Activated CD4-positive, alpha-beta T cell treated with anti-CD3 and anti-CD28 coated beads, Interleukin-2, amount 50 U/mL, for 24 hours (primary cell): Measurements from ENCODE around the gene ADAMTS18.

Experiments
- DNase-seq, 2 donors: peaks; one replicate each; pipeline ENCODE4 v3.0.0-alpha.2; 2020; ENCODE audit warnings: low read depth in 1 of 2, low spot score in 1 of 2

The ADAMTS18 gene

DNA sequence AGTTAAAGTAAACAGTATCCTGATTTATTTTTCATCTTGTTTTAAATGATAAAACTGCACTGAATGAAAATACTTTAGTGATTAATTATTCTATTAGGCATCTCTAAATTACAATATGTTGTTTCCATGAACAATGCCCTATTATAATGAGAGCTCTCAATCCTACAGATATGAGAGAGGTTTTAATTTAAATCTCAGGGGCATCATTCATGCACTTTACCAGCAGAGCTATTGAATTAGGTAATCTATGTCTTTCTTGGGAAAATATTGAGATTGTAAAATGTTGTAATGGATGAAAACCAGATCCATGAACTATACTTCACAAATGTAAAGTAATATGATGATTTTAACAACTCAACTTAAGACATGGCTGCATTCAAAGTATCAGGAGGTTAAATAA is 103.8 kb downstream of the ADAMTS18 start:
- no peak for DNase-seq

DNA sequence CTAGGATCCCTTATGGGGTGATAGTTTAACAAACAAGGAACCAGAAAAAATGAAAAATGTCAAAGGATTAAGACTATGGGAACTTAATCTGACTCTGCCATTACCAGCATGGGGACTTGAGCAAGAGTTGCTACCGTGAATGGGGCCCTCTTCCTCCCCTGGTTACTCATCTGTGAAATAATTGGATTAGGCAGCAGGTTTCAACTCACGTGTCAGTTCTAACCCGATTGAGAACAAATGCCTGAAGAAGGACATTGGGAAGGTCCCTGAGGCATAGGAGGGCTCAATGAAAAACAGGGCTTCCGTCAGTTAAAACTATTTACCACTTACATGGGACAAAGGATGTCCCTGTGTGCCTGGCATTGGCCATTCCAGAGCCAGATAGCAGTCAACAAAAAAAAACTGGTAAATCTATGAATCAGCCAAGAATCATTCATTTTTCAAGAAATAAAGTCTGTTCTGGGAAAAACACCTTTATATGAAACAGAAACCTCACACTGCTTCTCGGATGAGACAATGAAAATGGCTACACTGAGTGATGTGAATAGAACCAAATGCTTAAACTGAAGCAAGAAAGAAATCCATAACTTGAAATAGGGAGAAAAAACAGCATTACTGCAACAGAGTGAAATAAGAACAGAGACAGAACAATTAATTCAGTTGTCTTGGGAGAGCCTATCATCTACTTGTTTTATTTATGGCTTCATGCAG is 104.3 kb downstream of the ADAMTS18 start:
- no peak for DNase-seq

GRCh38 chr16:77328768-77329167 is 106.1 kb downstream of the ADAMTS18 start:
- DNase-seq, result no peak

- DNase-seq, result no peak
Measured at GRCh38 chr16:77328274-77328673, 106.6 kb downstream of the ADAMTS18 start.

- no peak for DNase-seq
Measured at GRCh38 chr16:77327717-77328116, 107.1 kb downstream of the ADAMTS18 start.

DNA sequence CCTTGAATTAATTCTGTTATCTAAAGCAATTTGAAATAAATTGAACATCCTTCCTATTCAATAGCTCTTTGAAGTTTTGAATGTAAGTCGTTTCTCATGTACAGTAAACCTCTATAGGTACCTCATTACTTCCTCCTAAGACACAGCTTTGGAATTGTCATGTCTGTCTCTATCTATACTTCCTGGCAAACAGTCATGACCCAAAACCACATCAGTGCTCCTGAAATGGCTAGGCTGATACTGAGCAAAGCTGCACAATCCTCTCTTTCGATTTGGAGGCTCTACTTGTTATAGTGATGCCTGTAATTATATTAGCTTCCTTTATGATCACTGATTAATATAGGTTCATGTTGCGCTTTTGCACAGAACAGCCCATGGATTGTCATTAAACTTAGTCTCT is 110.1 kb downstream of the ADAMTS18 start:
- no peak for DNase-seq

GRCh38 chr16:77323695-77324094 is 111.1 kb downstream of the ADAMTS18 start:
- DNase-seq, result no peak

GRCh38 chr16:77322757-77323156 is 112.1 kb downstream of the ADAMTS18 start:
- DNase-seq, result no peak

GRCh38 chr16:77317059-77317458 is 117.8 kb downstream of the ADAMTS18 start:
- DNase-seq, result no peak

GRCh38 chr16:77310877-77311276 is 124.0 kb downstream of the ADAMTS18 start:
- DNase-seq, result no peak

DNA sequence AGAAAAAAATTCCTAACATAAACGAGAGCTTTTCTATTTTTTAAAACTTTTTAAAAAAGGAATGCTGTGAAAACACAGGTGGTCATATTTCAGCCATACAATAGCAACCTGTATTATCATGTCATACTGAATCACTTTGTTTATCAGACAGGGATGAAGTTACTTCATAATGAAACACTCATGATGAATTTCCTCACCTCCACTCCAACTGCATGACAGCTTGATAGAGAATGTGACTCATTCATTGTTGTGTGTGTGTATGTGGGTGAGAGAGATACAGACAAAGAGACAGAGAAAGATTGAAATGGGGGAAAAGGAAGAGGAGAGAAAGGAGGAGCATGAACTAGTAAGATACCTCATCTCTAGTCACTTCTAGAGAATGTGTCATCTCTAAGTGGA is 126.7 kb downstream of the ADAMTS18 start:
- DNase-seq, result no peak

- DNase-seq, result no peak
Measured at GRCh38 chr16:77307426-77308162, 127.2 kb downstream of the ADAMTS18 start.

DNA sequence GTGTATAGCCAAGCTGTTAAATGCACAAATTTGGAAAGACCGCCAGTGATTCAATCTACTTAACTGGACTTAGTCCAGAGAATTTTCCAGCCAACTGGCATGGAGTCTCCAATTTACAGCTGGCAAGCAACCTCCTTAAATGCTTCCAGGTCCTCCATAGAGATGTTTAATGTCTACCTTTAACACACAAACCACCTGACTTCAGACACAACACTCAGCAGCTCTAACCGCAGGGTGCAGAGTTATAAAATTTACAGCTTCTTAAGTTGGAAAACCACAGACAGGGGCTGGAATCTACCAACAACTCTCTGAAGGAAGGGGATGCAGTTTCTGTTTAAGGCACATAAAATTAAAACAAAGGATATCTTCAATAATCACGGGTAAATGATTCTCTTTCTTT is 128.8 kb downstream of the ADAMTS18 start:
- no peak for DNase-seq

GRCh38 chr16:77304877-77305276 is 130.0 kb downstream of the ADAMTS18 start:
- no peak for DNase-seq

GRCh38 chr16:77304134-77304533 is 130.7 kb downstream of the ADAMTS18 start:
- no peak for DNase-seq

GRCh38 chr16:77302674-77303073 is 132.2 kb downstream of the ADAMTS18 start:
- no peak for DNase-seq

DNA sequence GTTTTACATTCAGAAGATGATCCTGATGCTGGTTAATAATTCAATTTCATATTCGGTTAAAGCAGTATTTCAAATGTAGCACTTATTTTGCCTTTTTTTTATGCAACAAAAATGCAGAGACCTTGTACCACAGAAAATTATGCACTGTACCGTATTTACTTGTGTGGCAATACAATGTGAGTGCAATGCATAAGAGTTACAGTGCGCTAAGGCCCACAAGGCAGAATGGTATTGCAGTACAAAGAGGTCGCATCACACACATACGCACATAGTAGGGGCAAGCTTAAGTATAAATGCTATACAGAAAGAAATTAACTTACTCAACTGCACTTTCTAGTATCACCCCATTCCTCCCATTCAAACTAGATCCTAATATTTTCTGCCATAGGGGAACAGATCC is 132.6 kb downstream of the ADAMTS18 start:
- no peak for DNase-seq

GRCh38 chr16:77300256-77300655 is 134.6 kb downstream of the ADAMTS18 start:
- no peak for DNase-seq

- no peak for DNase-seq
Measured at GRCh38 chr16:77299395-77299794, 135.4 kb downstream of the ADAMTS18 start.

DNA sequence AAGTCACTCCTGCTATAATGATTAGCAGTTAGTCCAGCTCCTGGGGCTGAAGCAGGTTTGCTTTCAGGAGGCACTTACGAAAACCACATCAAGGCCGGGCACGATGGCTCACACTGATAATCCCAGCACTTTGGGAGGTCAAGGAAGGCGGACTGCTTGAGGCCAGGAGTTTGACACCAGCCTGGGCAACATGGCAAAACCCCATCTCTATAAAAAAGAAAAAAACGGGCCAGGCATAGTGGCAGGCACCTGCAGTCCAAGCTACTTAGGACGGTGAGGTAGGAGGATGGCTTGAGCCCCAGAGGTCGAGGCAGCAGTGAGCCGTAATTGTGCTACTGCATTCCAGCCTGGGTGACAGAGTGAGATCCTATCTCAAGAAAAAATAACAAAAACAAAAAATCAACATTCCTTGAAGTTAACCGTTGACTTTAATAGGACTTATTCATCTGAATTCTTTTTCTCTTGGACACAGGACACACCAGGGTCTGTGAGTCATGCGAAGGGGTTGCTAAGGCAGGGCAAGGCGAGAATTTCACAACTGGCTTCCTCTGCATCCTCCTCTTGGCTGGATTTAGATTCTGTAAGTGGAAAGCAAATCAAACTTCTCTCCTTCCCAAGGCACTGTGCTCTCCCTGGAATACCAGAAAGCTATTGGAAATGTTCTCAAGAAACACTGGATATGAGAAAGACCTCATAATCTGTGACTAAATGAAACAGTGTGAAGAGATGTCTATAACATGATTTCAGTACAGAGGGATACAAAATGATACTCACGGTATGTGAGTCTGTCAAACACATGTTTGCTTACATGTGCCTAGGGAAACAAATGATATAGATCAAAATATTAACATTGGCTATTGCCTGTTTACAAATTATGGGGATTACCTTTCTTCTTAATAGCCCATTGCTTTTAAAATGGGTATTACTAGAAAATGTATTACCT is 136.1 kb downstream of the ADAMTS18 start:
- DNase-seq, result no peak

DNA sequence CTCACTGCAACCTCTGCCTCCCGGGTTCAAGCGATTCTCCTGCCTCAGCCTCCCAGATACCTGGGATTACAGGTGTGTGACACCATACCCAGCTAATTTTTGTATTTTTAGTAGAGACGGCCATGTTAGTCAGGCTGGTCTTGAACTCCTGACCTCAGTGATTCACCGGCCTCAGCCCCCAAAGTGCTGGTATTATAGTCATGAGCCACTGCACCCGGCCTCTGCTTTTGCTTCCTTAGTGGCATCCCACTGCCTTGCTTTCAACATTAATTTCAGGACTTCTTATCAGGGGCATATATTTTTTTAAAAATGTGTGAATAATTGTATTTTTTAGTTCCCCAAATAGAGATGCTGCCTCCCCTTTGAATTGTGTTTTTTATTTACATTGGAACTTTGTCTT is 136.8 kb downstream of the ADAMTS18 start:
- no peak for DNase-seq

DNA sequence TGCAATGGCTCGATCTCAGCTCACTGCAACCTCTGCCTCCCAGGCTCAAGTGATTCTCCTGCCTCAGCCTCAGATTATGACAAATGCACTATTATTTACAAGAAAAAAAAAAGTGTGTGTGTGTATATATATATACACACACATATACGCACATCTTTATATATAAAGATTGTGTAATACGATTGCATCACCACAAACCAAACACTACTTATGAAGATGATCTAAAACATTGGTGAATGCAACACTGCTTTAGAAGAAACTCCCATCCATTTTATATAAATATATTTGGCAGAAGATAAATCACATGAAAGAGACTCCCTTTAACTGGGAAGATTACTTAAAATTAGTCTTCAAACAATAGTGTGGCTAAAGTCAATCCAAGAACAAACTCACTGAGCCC is 138.9 kb downstream of the ADAMTS18 start:
- no peak for DNase-seq
